GM12892 (cell line): ENCODE results near the gene IL22RA1.
A peak's percentile ranks its signal among the peaks of the same experiment; 100 is the strongest.

Experiments
- POLR2A ChIP-seq: IDR thresholded peaks from 2 replicates; pipeline ENCODE4 v1.6.1; 2011; ENCODE audit warnings: low read depth, low read length, control low read depth
- POLR2AphosphoS5 ChIP-seq: IDR thresholded peaks from 2 replicates; pipeline ENCODE4 v1.6.1; 2011; ENCODE audit warnings: low read depth, low read length, control low read depth

GRCh38 chr1:24186993-24187790 lies 44.3 kb upstream of the IL22RA1 start, which contains the start of gene IFNLR1:
- TF ChIP-seq POLR2A, result peak; percentile 61; the same call in 1 of the 2 replicates
- TF ChIP-seq POLR2AphosphoS5, result no peak
